HL-60 (cell line): ENCODE results near the gene CAPRIN2.

Experiments used
- DNase-seq, 2 experiments: peaks; one replicate each; pipeline ENCODE4 v3.0.0-alpha.2; 2010 to 2020; ENCODE audit warnings: low read depth in 1 of 2, low spot score in 1 of 2
- H3K27ac ChIP-seq: fragments of 250-450 bp; sonication (Bioruptor Pico); replicated peaks from 2 replicates; pipeline ENCODE4 v1.5.1; 2020; ENCODE audit warnings: mild to moderate bottlenecking, moderate library complexity
- H3K27me3 ChIP-seq: fragments of 250-450 bp; sonication (Bioruptor Pico); 2 replicates; pipeline ENCODE4 v1.5.1; 2021; ENCODE audit warnings: mild to moderate bottlenecking, moderate library complexity; ENCODE audit not compliant: insufficient read depth, poor library complexity, severe bottlenecking
- H3K4me3 ChIP-seq: replicated peaks from 2 replicates; pipeline ENCODE4 v1.5.1; 2011; ENCODE audit warnings: mild to moderate bottlenecking, control low read depth, low read length; ENCODE audit not compliant: insufficient read depth
- GABPA ChIP-seq: IDR thresholded peaks from 2 replicates; pipeline ENCODE4 v1.6.1; 2012; ENCODE audit warnings: low read depth
- POLR2AphosphoS5 ChIP-seq: IDR thresholded peaks from 2 replicates; pipeline ENCODE4 v1.6.1; 2012; ENCODE audit warnings: low read depth
- SPI1 ChIP-seq: IDR thresholded peaks from 2 replicates; pipeline ENCODE4 v1.6.1; 2012; ENCODE audit warnings: low read depth, mild to moderate bottlenecking, borderline replicate concordance
- TF ChIP-seq, protein P1 (sequence below): IDR thresholded peaks from 2 replicates; pipeline ENCODE4 v1.6.1; 2012; ENCODE audit warnings: low read depth; ENCODE audit not compliant: insufficient replicate concordance
- TF ChIP-seq, protein P2 (sequence below): IDR thresholded peaks from one replicate; pipeline ENCODE4 v1.5.1; 2011; ENCODE audit warnings: low read length, control low read depth, inconsistent platforms; ENCODE audit not compliant: insufficient read depth

Gene CAPRIN2

DNA sequence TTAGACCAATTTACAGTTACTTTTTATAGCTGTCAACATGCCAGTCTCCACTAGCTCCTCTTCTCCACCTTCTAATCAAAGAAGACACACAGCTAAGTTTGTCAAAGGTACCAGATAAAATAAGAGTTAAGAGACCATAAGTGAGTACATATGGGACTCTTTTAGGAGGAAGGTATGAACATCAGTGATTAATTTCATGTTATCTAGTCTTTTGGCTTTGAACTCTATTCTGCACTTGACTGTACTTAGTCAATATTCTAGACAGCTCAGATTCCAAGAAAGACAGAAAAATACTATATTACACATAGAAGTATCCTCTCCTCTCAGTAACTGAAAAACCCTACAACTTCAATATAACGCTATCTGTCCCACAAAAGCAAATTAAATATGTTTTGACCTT is 28.1 kb downstream of the CAPRIN2 start:
- no peak overlapping the region for H3K27ac ChIP-seq
- no peak for DNase-seq
- TF ChIP-seq POLR2AphosphoS5 (no peak), SPI1 (no peak)
- TF ChIP-seq, protein P1, sequence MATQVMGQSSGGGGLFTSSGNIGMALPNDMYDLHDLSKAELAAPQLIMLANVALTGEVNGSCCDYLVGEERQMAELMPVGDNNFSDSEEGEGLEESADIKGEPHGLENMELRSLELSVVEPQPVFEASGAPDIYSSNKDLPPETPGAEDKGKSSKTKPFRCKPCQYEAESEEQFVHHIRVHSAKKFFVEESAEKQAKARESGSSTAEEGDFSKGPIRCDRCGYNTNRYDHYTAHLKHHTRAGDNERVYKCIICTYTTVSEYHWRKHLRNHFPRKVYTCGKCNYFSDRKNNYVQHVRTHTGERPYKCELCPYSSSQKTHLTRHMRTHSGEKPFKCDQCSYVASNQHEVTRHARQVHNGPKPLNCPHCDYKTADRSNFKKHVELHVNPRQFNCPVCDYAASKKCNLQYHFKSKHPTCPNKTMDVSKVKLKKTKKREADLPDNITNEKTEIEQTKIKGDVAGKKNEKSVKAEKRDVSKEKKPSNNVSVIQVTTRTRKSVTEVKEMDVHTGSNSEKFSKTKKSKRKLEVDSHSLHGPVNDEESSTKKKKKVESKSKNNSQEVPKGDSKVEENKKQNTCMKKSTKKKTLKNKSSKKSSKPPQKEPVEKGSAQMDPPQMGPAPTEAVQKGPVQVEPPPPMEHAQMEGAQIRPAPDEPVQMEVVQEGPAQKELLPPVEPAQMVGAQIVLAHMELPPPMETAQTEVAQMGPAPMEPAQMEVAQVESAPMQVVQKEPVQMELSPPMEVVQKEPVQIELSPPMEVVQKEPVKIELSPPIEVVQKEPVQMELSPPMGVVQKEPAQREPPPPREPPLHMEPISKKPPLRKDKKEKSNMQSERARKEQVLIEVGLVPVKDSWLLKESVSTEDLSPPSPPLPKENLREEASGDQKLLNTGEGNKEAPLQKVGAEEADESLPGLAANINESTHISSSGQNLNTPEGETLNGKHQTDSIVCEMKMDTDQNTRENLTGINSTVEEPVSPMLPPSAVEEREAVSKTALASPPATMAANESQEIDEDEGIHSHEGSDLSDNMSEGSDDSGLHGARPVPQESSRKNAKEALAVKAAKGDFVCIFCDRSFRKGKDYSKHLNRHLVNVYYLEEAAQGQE = no peak
- H3K4me3 ChIP-seq = no peak overlapping the region
- H3K27me3 ChIP-seq = no peaks in the 10 kb centered on the region

DNA sequence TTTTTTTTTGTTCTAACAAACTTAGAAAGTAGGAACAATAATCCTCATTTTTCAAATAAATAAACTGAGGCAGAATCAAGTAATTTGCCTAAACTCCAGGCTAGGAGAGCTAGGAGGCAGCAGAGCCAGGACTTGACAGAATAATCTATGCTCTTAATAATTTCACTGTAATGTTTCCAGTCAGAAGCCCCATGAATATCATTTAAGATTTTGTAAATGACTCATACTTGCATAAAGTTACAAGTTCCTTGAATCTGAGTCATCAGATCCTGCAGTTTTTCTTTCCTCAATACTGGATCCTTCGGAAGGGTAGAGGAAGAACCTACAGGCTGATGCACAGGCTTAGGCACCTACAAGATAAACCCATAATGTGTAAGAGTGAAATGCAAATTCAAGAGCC is 29.0 kb downstream of the CAPRIN2 start:
- DNase-seq = no peak
- no peak overlapping the region for H3K4me3 ChIP-seq
- H3K27ac ChIP-seq = no peak overlapping the region

DNA sequence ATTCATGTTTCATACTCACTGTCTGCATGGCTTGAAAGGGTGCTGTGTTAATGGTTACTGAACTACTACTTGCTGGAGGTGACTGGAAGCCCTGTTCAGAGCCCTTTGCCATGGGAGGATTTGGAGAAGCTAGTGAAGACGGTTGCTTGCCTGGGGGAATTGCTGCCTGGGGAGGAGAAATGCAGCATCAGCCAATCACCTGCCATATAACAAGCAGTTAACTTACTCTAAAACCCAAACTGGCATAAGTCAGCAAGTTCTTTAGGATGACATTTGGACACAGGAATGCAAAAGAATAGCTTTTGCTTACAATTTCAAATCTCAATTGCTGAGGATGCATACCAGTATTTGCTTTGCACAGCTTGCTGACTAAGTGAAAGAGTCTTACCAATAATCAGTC is 35.7 kb downstream of the CAPRIN2 start:
- TF ChIP-seq SPI1 (no peak), GABPA (no peak), POLR2AphosphoS5 (no peak)
- TF ChIP-seq, protein P1 = no peak
- TF ChIP-seq, protein P2, sequence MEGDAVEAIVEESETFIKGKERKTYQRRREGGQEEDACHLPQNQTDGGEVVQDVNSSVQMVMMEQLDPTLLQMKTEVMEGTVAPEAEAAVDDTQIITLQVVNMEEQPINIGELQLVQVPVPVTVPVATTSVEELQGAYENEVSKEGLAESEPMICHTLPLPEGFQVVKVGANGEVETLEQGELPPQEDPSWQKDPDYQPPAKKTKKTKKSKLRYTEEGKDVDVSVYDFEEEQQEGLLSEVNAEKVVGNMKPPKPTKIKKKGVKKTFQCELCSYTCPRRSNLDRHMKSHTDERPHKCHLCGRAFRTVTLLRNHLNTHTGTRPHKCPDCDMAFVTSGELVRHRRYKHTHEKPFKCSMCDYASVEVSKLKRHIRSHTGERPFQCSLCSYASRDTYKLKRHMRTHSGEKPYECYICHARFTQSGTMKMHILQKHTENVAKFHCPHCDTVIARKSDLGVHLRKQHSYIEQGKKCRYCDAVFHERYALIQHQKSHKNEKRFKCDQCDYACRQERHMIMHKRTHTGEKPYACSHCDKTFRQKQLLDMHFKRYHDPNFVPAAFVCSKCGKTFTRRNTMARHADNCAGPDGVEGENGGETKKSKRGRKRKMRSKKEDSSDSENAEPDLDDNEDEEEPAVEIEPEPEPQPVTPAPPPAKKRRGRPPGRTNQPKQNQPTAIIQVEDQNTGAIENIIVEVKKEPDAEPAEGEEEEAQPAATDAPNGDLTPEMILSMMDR = no peak
- H3K27me3 ChIP-seq = no peaks in the 10 kb centered on the region
- DNase-seq = no peak
- H3K27ac ChIP-seq = no peak overlapping the region
- no peak overlapping the region for H3K4me3 ChIP-seq

More for the DNA sequence above, 29.0 kb downstream of the CAPRIN2 start:
- H3K27me3 ChIP-seq = no peaks in the 10 kb centered on the region
- no peak for TF ChIP-seq POLR2AphosphoS5
- TF ChIP-seq, protein P1 = no peak
- TF ChIP-seq, protein P2 = no peak
- no peak for TF ChIP-seq GABPA
- TF ChIP-seq SPI1 = no peak
